Lower leg skin (tissue), 3 donors: ENCODE measurements around the gene DKK3.

Source experiments
- CTCF ChIP-seq, 3 donors: fragments of 450-650 bp; IDR thresholded peaks; one replicate each; pipeline ENCODE4 v1.5.1; 2016; ENCODE audit warnings: antibody characterized with exemption in 3 of 3, mild to moderate bottlenecking in 3 of 3, moderate library complexity in 2 of 3
- POLR2A ChIP-seq, 2 donors: fragments of 450-650 bp; IDR thresholded peaks; one replicate each; pipeline ENCODE4 v1.6.1; 2016 to 2017; ENCODE audit warnings: antibody characterized with exemption in 2 of 2, mild to moderate bottlenecking in 1 of 2, moderate library complexity in 1 of 2

GRCh38 chr11:11966354-11966741 is 42.1 kb downstream of the DKK3 start:
- TF ChIP-seq CTCF (IDR thresholded peaks at IDR 0.05) = no peak
- no peak for TF ChIP-seq POLR2A (IDR thresholded peaks at IDR 0.05)
